ENCODE results near the gene MS4A18.
"Not testable (repeated sequence)": the region's sequence is repeated elsewhere in the genome, so short reads cannot be mapped to it uniquely, and the experiment has no call there.

Gene MS4A18

GRCh38 chr11:60713423-60713822 is 11.1 kb upstream of the MS4A18 start:
- CTCF ChIA-PET, H3K4me3 Mint-ChIP-seq, H3K36me3 Mint-ChIP-seq, H3K27me3 Mint-ChIP-seq, DNase-seq, H3K4me1 Mint-ChIP-seq, H3K27ac Mint-ChIP-seq, H3K9me3 Mint-ChIP-seq: not testable (repeated sequence)

- Mint-ChIP-seq H3K27me3 (peaks cover 14% of the 10 kb centered on the region), H3K4me3 (no peak overlapping the region), H3K27ac (no peak overlapping the region), H3K4me1 (no peaks in the 10 kb centered on the region), H3K36me3 (no peaks in the 10 kb centered on the region), H3K9me3 (no peaks in the 10 kb centered on the region)
- no peak for DNase-seq
- CTCF ChIA-PET: no interaction called here
Observed at GRCh38 chr11:60717956-60718355, 6.6 kb upstream of the MS4A18 start.

DNA sequence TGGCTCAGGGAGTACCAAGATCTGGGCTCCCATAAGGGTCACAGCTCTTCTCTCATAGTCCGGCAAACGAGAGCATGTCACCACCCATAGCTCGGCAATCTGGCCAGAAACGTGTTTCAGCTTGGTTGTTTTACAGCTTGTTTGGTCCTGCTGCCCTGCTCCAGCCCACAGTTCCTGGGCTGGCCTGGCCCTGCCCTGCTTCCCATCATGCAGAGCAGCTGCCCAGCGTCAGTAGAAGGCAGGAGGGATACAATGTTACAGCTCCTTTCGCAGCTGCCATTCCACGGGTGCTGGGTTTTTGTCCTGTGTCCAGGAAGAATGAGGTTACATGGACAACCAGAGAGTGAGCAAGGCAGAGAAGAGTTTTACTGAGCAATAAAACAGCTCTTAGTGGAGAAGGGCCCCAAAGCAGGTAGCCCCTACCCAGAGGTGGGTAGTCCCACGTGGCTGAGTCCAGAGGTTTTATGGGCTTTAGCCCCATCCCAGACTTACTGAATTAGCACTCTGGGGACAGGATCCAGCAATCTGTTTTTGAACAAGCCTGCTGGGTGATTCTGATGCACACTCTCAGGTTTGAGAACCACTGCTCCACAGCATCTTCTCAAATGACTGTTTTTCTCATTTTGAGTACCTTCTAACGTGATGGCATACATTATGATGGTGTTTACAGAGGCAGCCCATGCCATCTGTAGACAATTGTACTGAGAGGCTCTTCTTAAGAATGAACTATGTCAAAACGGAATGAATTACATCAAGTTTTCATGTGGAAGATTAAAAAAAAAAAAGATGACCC is 5.8 kb upstream of the MS4A18 start:
- H3K4me1 Mint-ChIP-seq: no peaks in the 10 kb centered on the region

DNA sequence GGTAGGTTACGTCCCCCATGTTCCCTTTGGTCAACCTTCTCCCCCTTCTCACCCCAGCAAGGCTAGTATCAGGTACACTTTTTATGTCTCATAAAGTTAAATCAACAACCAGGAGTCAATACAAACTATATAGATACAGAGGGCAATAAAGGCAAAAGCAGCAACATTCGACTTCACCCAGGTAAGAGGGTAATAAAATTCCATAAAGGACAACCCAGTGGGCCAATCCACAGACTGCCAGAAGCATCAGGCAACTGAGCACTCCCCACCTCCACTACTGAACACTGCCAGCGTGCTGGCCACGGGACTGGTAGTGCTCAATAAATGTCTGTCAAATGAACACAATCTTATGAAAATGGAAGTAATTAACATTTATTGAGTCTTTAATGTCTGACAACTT is 5.1 kb upstream of the MS4A18 start:
- H3K4me1 Mint-ChIP-seq: no peaks in the 10 kb centered on the region
- H3K9me3 Mint-ChIP-seq: no peaks in the 10 kb centered on the region
- H3K27ac Mint-ChIP-seq: no peak overlapping the region
- no peak overlapping the region for H3K4me3 Mint-ChIP-seq
- no peak for DNase-seq
- CTCF ChIA-PET: no interaction called here
- no peaks in the 10 kb centered on the region for H3K36me3 Mint-ChIP-seq
- H3K27me3 Mint-ChIP-seq: peaks cover 14% of the 10 kb centered on the region

More for the DNA sequence above, 5.8 kb upstream of the MS4A18 start:
- Mint-ChIP-seq H3K27me3 (peaks cover 15% of the 10 kb centered on the region), H3K9me3 (no peaks in the 10 kb centered on the region), H3K4me3 (no peak overlapping the region), H3K36me3 (no peaks in the 10 kb centered on the region), H3K27ac (no peak overlapping the region)
- CTCF ChIA-PET: no interaction called here
- no peak for DNase-seq

- no peak for DNase-seq
- Mint-ChIP-seq H3K4me1 (no peaks in the 10 kb centered on the region), H3K36me3 (no peaks in the 10 kb centered on the region), H3K4me3 (no peak overlapping the region), H3K27ac (no peak overlapping the region), H3K9me3 (no peaks in the 10 kb centered on the region), H3K27me3 (peaks cover 11% of the 10 kb centered on the region)
- CTCF ChIA-PET: interaction anchor here (0.5 kb wide), 1 partner anchor 393 kb away, joined by 3 read pairs; no protein-coding TSS in a partner anchor
Observed at GRCh38 chr11:60720460-60720859, 4.1 kb upstream of the MS4A18 start.

GRCh38 chr11:60725592-60725991 is 1.1 kb downstream of the MS4A18 start:
- CTCF ChIA-PET: no interaction called here
- Mint-ChIP-seq H3K27ac (no peak overlapping the region), H3K9me3 (no peaks in the 10 kb centered on the region), H3K36me3 (no peaks in the 10 kb centered on the region), H3K4me3 (no peak overlapping the region), H3K4me1 (no peaks in the 10 kb centered on the region), H3K27me3 (peaks cover 22% of the 10 kb centered on the region)
- DNase-seq: no peak

DNA sequence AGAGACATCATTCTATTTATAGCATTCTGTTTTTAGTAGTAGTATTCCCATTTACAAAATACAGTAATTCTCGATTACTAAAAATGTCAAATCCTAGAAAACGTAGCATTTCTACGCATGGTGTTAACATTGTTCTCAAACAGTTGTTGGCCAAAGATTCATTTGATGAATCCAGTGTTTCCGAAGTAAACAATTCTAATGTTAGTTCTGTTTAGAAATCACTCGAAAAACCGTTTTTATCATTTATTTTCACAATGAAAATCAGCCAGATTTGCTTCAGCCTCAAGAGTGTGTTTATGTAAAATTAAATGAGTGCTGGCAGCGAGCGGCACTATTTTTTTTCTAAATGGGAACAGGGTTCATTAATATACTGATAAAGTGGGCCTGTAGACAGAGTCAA is 7.1 kb downstream of the MS4A18 start:
- no peak overlapping the region for H3K27ac Mint-ChIP-seq
- no peaks in the 10 kb centered on the region for H3K4me1 Mint-ChIP-seq
- no peak for DNase-seq

GRCh38 chr11:60734279-60734678 is 9.8 kb downstream of the MS4A18 start:
- Mint-ChIP-seq H3K4me3 (no peak overlapping the region), H3K27me3 (peaks cover 10% of the 10 kb centered on the region), H3K9me3 (no peaks in the 10 kb centered on the region), H3K27ac (no peak overlapping the region), H3K4me1 (no peaks in the 10 kb centered on the region), H3K36me3 (no peaks in the 10 kb centered on the region)
- no peak for DNase-seq
- CTCF ChIA-PET: no interaction called here

More for the DNA sequence above, 7.1 kb downstream of the MS4A18 start:
- Mint-ChIP-seq H3K36me3 (no peaks in the 10 kb centered on the region), H3K27me3 (peaks cover 11% of the 10 kb centered on the region), H3K4me3 (no peak overlapping the region), H3K9me3 (no peaks in the 10 kb centered on the region)
- CTCF ChIA-PET: no interaction called here

DNA sequence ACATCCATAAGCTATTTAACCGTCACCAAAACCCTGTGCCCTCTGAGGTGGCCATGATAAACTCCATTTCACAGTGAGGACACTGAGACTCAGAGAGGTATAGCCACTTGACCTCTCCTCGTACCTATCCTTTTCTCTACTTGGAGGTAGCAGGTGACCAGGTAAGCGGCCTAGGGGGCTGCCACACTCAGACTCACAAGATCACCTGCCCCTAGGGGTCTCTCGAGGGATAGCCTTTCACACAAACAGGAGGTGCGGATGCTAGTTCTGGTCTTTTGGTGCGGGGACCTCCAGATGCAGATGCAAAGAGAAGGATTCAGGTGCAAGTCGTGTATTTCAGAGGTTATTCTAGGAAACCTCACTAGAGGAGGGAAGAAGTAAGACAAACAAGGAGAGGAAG is 14.6 kb downstream of the MS4A18 start:
- CTCF ChIA-PET: no interaction called here
- H3K27ac Mint-ChIP-seq: no peak overlapping the region
- H3K4me3 Mint-ChIP-seq: no peak overlapping the region
- no peak for DNase-seq
- no peaks in the 10 kb centered on the region for H3K36me3 Mint-ChIP-seq
- H3K27me3 Mint-ChIP-seq: peaks cover 4% of the 10 kb centered on the region
- H3K4me1 Mint-ChIP-seq: no peaks in the 10 kb centered on the region
- no peaks in the 10 kb centered on the region for H3K9me3 Mint-ChIP-seq

GRCh38 chr11:60740573-60740972 is 16.1 kb downstream of the MS4A18 start:
- Mint-ChIP-seq H3K27me3 (peaks cover 4% of the 10 kb centered on the region), H3K9me3 (no peaks in the 10 kb centered on the region), H3K4me1 (no peaks in the 10 kb centered on the region), H3K27ac (no peak overlapping the region), H3K36me3 (no peaks in the 10 kb centered on the region), H3K4me3 (no peak overlapping the region)
- no peak for DNase-seq
- CTCF ChIA-PET: no interaction called here

- H3K27ac Mint-ChIP-seq: no peak overlapping the region
- H3K4me1 Mint-ChIP-seq: no peaks in the 10 kb centered on the region
- no peaks in the 10 kb centered on the region for H3K36me3 Mint-ChIP-seq
- no peak for DNase-seq
- no peak overlapping the region for H3K4me3 Mint-ChIP-seq
- H3K9me3 Mint-ChIP-seq: no peaks in the 10 kb centered on the region
- H3K27me3 Mint-ChIP-seq: peaks cover 4% of the 10 kb centered on the region
- CTCF ChIA-PET: interaction anchor here (1.0 kb wide), 1 partner anchor 22 kb away, joined by 3 read pairs; no protein-coding TSS in a partner anchor
Observed at GRCh38 chr11:60741421-60741820, 16.9 kb downstream of the MS4A18 start.

GRCh38 chr11:60743058-60743457 is 18.5 kb downstream of the MS4A18 start:
- CTCF ChIA-PET: no interaction called here
- Mint-ChIP-seq H3K9me3 (peaks cover 4% of the 10 kb centered on the region), H3K27me3 (peaks cover 4% of the 10 kb centered on the region), H3K36me3 (no peaks in the 10 kb centered on the region), H3K4me1 (no peaks in the 10 kb centered on the region), H3K27ac (no peak overlapping the region), H3K4me3 (no peak overlapping the region)
- no peak for DNase-seq

DNA sequence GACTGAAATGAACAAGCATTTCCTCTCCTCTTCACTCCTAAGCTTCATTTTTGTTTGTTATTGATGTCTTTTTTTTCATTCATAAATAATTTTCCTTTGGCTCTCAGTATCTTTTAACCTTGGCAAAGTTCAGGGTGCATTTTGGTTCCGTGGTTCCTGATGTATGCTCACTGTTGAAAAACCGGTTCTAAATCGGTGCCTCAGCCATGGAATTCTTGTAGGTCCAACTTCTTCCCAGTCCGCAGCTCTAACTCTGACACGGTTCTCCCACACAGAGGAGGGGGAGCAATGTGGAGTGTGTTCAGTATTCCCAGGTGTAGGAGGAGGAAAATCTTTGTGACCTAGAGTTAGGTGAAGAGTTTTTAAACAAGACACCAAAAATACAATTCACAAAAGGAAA is 19.6 kb downstream of the MS4A18 start:
- H3K4me3 Mint-ChIP-seq: no peak overlapping the region
- H3K27ac Mint-ChIP-seq: no peak overlapping the region
- H3K4me1 Mint-ChIP-seq: no peaks in the 10 kb centered on the region
- H3K36me3 Mint-ChIP-seq: no peaks in the 10 kb centered on the region
- no peak for DNase-seq
- CTCF ChIA-PET: no interaction called here
- no peaks in the 10 kb centered on the region for H3K27me3 Mint-ChIP-seq
- peaks cover 4% of the 10 kb centered on the region for H3K9me3 Mint-ChIP-seq

- Mint-ChIP-seq H3K27me3 (peaks cover 5% of the 10 kb centered on the region), H3K9me3 (peaks cover 4% of the 10 kb centered on the region), H3K4me3 (no peak overlapping the region), H3K27ac (no peak overlapping the region), H3K36me3 (no peaks in the 10 kb centered on the region), H3K4me1 (no peaks in the 10 kb centered on the region)
- CTCF ChIA-PET: interaction anchor here (1.0 kb wide), 1 partner anchor 9 kb away, joined by 4 read pairs; the partner anchor contains the start of gene MS4A15
- DNase-seq: no peak
Observed at GRCh38 chr11:60747359-60747873, 22.9 kb downstream of the MS4A18 start.

GRCh38 chr11:60748225-60748624 is 23.7 kb downstream of the MS4A18 start:
- CTCF ChIA-PET: interaction anchor here (1.2 kb wide), 1 partner anchor 385 kb away, joined by 3 read pairs; no protein-coding TSS in a partner anchor
- Mint-ChIP-seq H3K9me3 (peaks cover 4% of the 10 kb centered on the region), H3K27ac (no peak overlapping the region), H3K4me3 (no peak overlapping the region), H3K27me3 (peaks cover 12% of the 10 kb centered on the region), H3K36me3 (no peaks in the 10 kb centered on the region), H3K4me1 (no peaks in the 10 kb centered on the region)
- no peak for DNase-seq

Measured in activated naive CD4-positive, alpha-beta T cell treated with anti-CD3 and anti-CD28 coated beads, Interleukin-2, amount 10 ng/mL, durations not matched to agents 7 days and 5 days (primary cell).